ENCODE measurements around the gene NAA25.

- TF ChIP-seq CTCF (IDR thresholded peaks at IDR 0.05; ENCODE audit: low read depth, low read length): no peak
- no peak for TF ChIP-seq MAX (IDR thresholded peaks at IDR 0.05; ENCODE audit: low read depth, low read length)
- no peak for TF ChIP-seq POLR2A (IDR thresholded peaks at IDR 0.05; ENCODE audit: extremely low read depth, insufficient read length)
- TF ChIP-seq MYC (IDR thresholded peaks at IDR 0.05; ENCODE audit: low read depth, low read length): no peak
Measured at GRCh38 chr12:112130441-112130998, 21.9 kb upstream of the NAA25 start.
